IPS-20b (cell line): ENCODE measurements around the gene R3HDM2.
A peak's percentile ranks its signal among the peaks of the same experiment; 100 is the strongest.

Experiments used
- H3K27ac ChIP-seq: one replicate; pipeline ENCODE4 v1.5.1; 2013; ENCODE audit warnings: low read length
- H3K27me3 ChIP-seq: 2 replicates; pipeline ENCODE4 v1.6.1; 2013; ENCODE audit warnings: mild to moderate bottlenecking, low read length, inconsistent platforms; ENCODE audit not compliant: insufficient read depth
- H3K36me3 ChIP-seq: 2 replicates; pipeline ENCODE4 v1.6.1; 2013; ENCODE audit warnings: low read depth, mild to moderate bottlenecking, inconsistent platforms, low read length, moderate library complexity; ENCODE audit not compliant: insufficient read depth
- H3K4me1 ChIP-seq: 2 replicates; pipeline ENCODE4 v1.6.1; 2013; ENCODE audit warnings: mild to moderate bottlenecking, control low read depth, inconsistent platforms, low read length, moderate library complexity; ENCODE audit not compliant: insufficient read depth
- H3K4me3 ChIP-seq: 2 replicates; pipeline ENCODE4 v1.5.1; 2013; ENCODE audit warnings: mild to moderate bottlenecking, low read length, inconsistent platforms
- H3K9ac ChIP-seq: 2 replicates; pipeline ENCODE4 v1.6.1; 2013; ENCODE audit warnings: low read depth, mild to moderate bottlenecking, inconsistent platforms, low read length, moderate library complexity
- H3K9me3 ChIP-seq: 2 replicates; pipeline ENCODE4 v1.6.1; 2013; ENCODE audit warnings: mild to moderate bottlenecking, low read depth, low read length, inconsistent platforms; ENCODE audit not compliant: insufficient read depth

R3HDM2 gene

GRCh38 chr12:57216014-57216911 lies 214.6 kb downstream of the R3HDM2 start, which contains the start of gene NXPH4:
NXPH4 (plus strand) TSS chr12:57216794; CDS start chr12:57216970, 176 bp downstream.
- Histone ChIP-seq H3K4me3 (peak within 1 kb of the TSS; percentile 52), H3K9ac (no peak within 1 kb of the TSS), H3K27me3 (peaks cover 79% of the 10 kb centered on the region), H3K9me3 (no peaks in the 10 kb centered on the region; the same call in 1 of the 2 replicates), H3K36me3 (peaks cover 8% of the 10 kb centered on the region), H3K27ac (no peak within 1 kb of the TSS), H3K4me1 (peaks cover 25% of the 10 kb centered on the region; the same call in 1 of the 2 replicates)

GRCh38 chr12:57215668-57216013 lies 215.2 kb downstream of the R3HDM2 start:
- H3K9me3 ChIP-seq, result no peaks in the 10 kb centered on the region; the same call in 1 of the 2 replicates
- H3K36me3 ChIP-seq, result peaks cover 15% of the 10 kb centered on the region
- H3K4me1 ChIP-seq, result peaks cover 20% of the 10 kb centered on the region; the same call in 1 of the 2 replicates
- no peak overlapping the region for H3K4me3 ChIP-seq
- H3K9ac ChIP-seq, result no peak overlapping the region
- peaks cover 73% of the 10 kb centered on the region for H3K27me3 ChIP-seq
- no peak overlapping the region for H3K27ac ChIP-seq

- Histone ChIP-seq H3K27ac (no peak overlapping the region), H3K27me3 (peaks cover 67% of the 10 kb centered on the region), H3K9me3 (no peaks in the 10 kb centered on the region; the same call in 1 of the 2 replicates), H3K4me1 (peaks cover 18% of the 10 kb centered on the region; the same call in 1 of the 2 replicates), H3K4me3 (no peak overlapping the region), H3K36me3 (peaks cover 19% of the 10 kb centered on the region), H3K9ac (no peak overlapping the region)
Observed at GRCh38 chr12:57215065-57215464, 215.8 kb downstream of the R3HDM2 start.

GRCh38 chr12:57214398-57214781 lies 216.5 kb downstream of the R3HDM2 start:
- Histone ChIP-seq H3K9ac (no peak overlapping the region), H3K4me1 (peaks cover 14% of the 10 kb centered on the region; the same call in 1 of the 2 replicates)

GRCh38 chr12:57213763-57214397 lies 217.0 kb downstream of the R3HDM2 start:
- H3K9me3 ChIP-seq, result no peaks in the 10 kb centered on the region; the same call in 1 of the 2 replicates
- H3K27me3 ChIP-seq, result peaks cover 55% of the 10 kb centered on the region
- H3K36me3 ChIP-seq, result peaks cover 31% of the 10 kb centered on the region
- no peak overlapping the region for H3K27ac ChIP-seq
- no peak overlapping the region for H3K9ac ChIP-seq
- peaks cover 14% of the 10 kb centered on the region; the same call in 1 of the 2 replicates for H3K4me1 ChIP-seq
- H3K4me3 ChIP-seq, result peak overlapping the region; percentile 36; the same call in 1 of the 2 replicates

More at GRCh38 chr12:57214398-57214781, 216.5 kb downstream of the R3HDM2 start:
- H3K9me3 ChIP-seq, result no peaks in the 10 kb centered on the region; the same call in 1 of the 2 replicates
- H3K27me3 ChIP-seq, result peaks cover 60% of the 10 kb centered on the region
- no peak overlapping the region for H3K4me3 ChIP-seq
- H3K36me3 ChIP-seq, result peaks cover 25% of the 10 kb centered on the region
- no peak overlapping the region for H3K27ac ChIP-seq

- peak overlapping the region; percentile 36; the same call in 1 of the 2 replicates for H3K4me3 ChIP-seq
- peaks cover 14% of the 10 kb centered on the region; the same call in 1 of the 2 replicates for H3K4me1 ChIP-seq
- no peaks in the 10 kb centered on the region for H3K9me3 ChIP-seq
- peaks cover 38% of the 10 kb centered on the region for H3K36me3 ChIP-seq
- H3K27me3 ChIP-seq, result peaks cover 48% of the 10 kb centered on the region
- no peak overlapping the region for H3K9ac ChIP-seq
- H3K27ac ChIP-seq, result no peak overlapping the region
Observed at GRCh38 chr12:57213058-57213715, 217.7 kb downstream of the R3HDM2 start.

GRCh38 chr12:57212701-57213057 lies 218.2 kb downstream of the R3HDM2 start:
- H3K36me3 ChIP-seq, result peaks cover 41% of the 10 kb centered on the region
- no peak overlapping the region for H3K4me3 ChIP-seq
- no peak overlapping the region for H3K27ac ChIP-seq
- no peak overlapping the region for H3K9ac ChIP-seq
- peaks cover 43% of the 10 kb centered on the region for H3K27me3 ChIP-seq
- no peaks in the 10 kb centered on the region for H3K9me3 ChIP-seq
- H3K4me1 ChIP-seq, result peaks cover 14% of the 10 kb centered on the region; the same call in 1 of the 2 replicates

- H3K4me1 ChIP-seq, result peaks cover 14% of the 10 kb centered on the region; the same call in 1 of the 2 replicates
- no peak overlapping the region for H3K9ac ChIP-seq
- peaks cover 37% of the 10 kb centered on the region for H3K27me3 ChIP-seq
- no peaks in the 10 kb centered on the region for H3K9me3 ChIP-seq
- H3K4me3 ChIP-seq, result no peak overlapping the region
- H3K36me3 ChIP-seq, result peaks cover 45% of the 10 kb centered on the region
- no peak overlapping the region for H3K27ac ChIP-seq
Observed at GRCh38 chr12:57211791-57212700, 218.8 kb downstream of the R3HDM2 start.

- Histone ChIP-seq H3K27ac (no peak overlapping the region), H3K4me1 (peaks cover 14% of the 10 kb centered on the region; the same call in 1 of the 2 replicates), H3K36me3 (peaks cover 52% of the 10 kb centered on the region), H3K9ac (no peak overlapping the region), H3K4me3 (no peak overlapping the region), H3K27me3 (peaks cover 29% of the 10 kb centered on the region), H3K9me3 (no peaks in the 10 kb centered on the region)
Observed at GRCh38 chr12:57210926-57211692, 219.7 kb downstream of the R3HDM2 start.

- Histone ChIP-seq H3K4me3 (no peak overlapping the region), H3K9ac (no peak overlapping the region), H3K4me1 (peaks cover 9% of the 10 kb centered on the region; the same call in 1 of the 2 replicates), H3K27ac (no peak overlapping the region), H3K27me3 (peaks cover 22% of the 10 kb centered on the region), H3K9me3 (no peaks in the 10 kb centered on the region), H3K36me3 (peaks cover 58% of the 10 kb centered on the region)
Observed at GRCh38 chr12:57210461-57210860, 220.4 kb downstream of the R3HDM2 start.
